Fibroblast of lung (primary cell): ENCODE results near the gene COLEC12. TPM values are rescaled to one million over a fixed set of nuclear protein-coding genes. Genes with fewer than 3 reads are reported as not detected.

Source experiments
- DNase-seq, 2 donors: peaks; one replicate each; pipeline versions ENCODE4 v3.0.0 to v3.0.0-alpha.2; 2010; ENCODE audit warnings: low read depth in 2 of 2
- H2AFZ ChIP-seq: 2 replicates; pipeline ENCODE4 v1.5.1; 2012; ENCODE audit warnings: low read length, control low read depth, inconsistent platforms
- H3K27ac ChIP-seq: 2 replicates; pipeline ENCODE4 v1.5.1; 2011; ENCODE audit warnings: low read length, control low read depth; ENCODE audit not compliant: insufficient read depth
- H3K27me3 ChIP-seq: 2 replicates; pipeline ENCODE4 v1.5.1; 2011; ENCODE audit warnings: mild to moderate bottlenecking, low read length; ENCODE audit not compliant: control insufficient read depth, insufficient read depth
- H3K36me3 ChIP-seq: 2 replicates; pipeline ENCODE4 v1.5.1; 2011; ENCODE audit warnings: low read length; ENCODE audit not compliant: control insufficient read depth, insufficient read depth
- H3K4me1 ChIP-seq: 2 replicates; pipeline ENCODE4 v1.5.1; 2011; ENCODE audit warnings: low read length; ENCODE audit not compliant: control insufficient read depth, insufficient read depth; ENCODE audit errors: extremely low read depth
- H3K4me2 ChIP-seq: 2 replicates; pipeline ENCODE4 v1.5.1; 2011; ENCODE audit warnings: low read length, control low read depth; ENCODE audit not compliant: insufficient read depth; ENCODE audit errors: extremely low read depth
- H3K4me3 ChIP-seq, 4 experiments: fragments of 200-600 bp in 1 of 4; sonication (generic) in 1 of 4; replicated peaks in 1 of 4; 2 replicates each; pipeline ENCODE4 v1.5.1; 2011 to 2016; ENCODE audit warnings: low read length in 4 of 4, low read depth in 3 of 4, mild to moderate bottlenecking in 3 of 4, control low read depth in 2 of 4, inconsistent platforms in 1 of 4, mixed read lengths in 1 of 4; ENCODE audit not compliant: insufficient read depth in 1 of 4; ENCODE audit errors: control extremely low read depth in 1 of 4
- H3K79me2 ChIP-seq: 2 replicates; pipeline ENCODE4 v1.5.1; 2012; ENCODE audit warnings: mild to moderate bottlenecking, low read length, inconsistent platforms; ENCODE audit not compliant: control insufficient read depth, insufficient read depth
- H3K9ac ChIP-seq: 2 replicates; pipeline ENCODE4 v1.5.1; 2011; ENCODE audit warnings: mild to moderate bottlenecking, low read length, control low read depth; ENCODE audit not compliant: insufficient read depth
- H3K9me3 ChIP-seq: 2 replicates; pipeline ENCODE4 v1.5.1; 2012; ENCODE audit warnings: low read depth, low read length; ENCODE audit not compliant: control insufficient read depth, insufficient read depth
- H4K20me1 ChIP-seq: 2 replicates; pipeline ENCODE4 v1.5.1; 2011; ENCODE audit warnings: low read length; ENCODE audit not compliant: control insufficient read depth, insufficient read depth; ENCODE audit errors: extremely low read depth
- CTCF ChIP-seq, 2 donors: IDR thresholded peaks in 1 of 2; conservative IDR thresholded peaks in 1 of 2; 1 replicate in 1 of 2; 2 replicates in 1 of 2; pipeline ENCODE4 v1.5.1; 2011 to 2012; ENCODE audit warnings: low read length in 2 of 2, control low read depth in 1 of 2, inconsistent platforms in 1 of 2, low read depth in 1 of 2, mild to moderate bottlenecking in 1 of 2
- EZH2 ChIP-seq: IDR thresholded peaks from 2 replicates; pipeline ENCODE4 v1.5.1; 2012; ENCODE audit warnings: low read length, control low read depth, mild to moderate bottlenecking; ENCODE audit errors: missing control alignments
- polyA plus RNA-seq, 2 donors: library from polyadenylated mRNA; depleted of rRNA in 1 of 2; stranded (reverse) in 1 of 2; unstranded in 1 of 2; fragments of >200 nt; gene quantifications; 2 replicates each; pipeline ENCODE4 v1.2.1, GENCODE V29; 2011 to 2012; ENCODE audit warnings: missing spikeins in 1 of 2
- total RNA-seq: library from RNA; depleted of rRNA; stranded (reverse); fragments of >200 nt; gene quantifications from 2 replicates; pipeline ENCODE4 v1.2.1, GENCODE V29; 2014

COLEC12 gene
- total and polyA plus RNA-seq, 2 donors (not counting 1 experiment from before 2014, with no cell fraction given): 20.0 to 24.8 TPM

GRCh38 chr18:379681-380330 is 120.7 kb downstream of the COLEC12 start:
- Histone ChIP-seq H3K9me3 (no peaks in the 10 kb centered on the region), H2AFZ (no peak overlapping the region), H3K79me2 (no peaks in the 10 kb centered on the region), H4K20me1 (no peaks in the 10 kb centered on the region), H3K4me3 (no peak overlapping the region), H3K27me3 (no peaks in the 10 kb centered on the region), H3K9ac (no peak overlapping the region), H3K36me3 (no peaks in the 10 kb centered on the region), H3K4me1 (no peaks in the 10 kb centered on the region), H3K4me2 (no peak overlapping the region), H3K27ac (no peak overlapping the region)
- peak; percentile 64 to 77 for DNase-seq
- no peak for TF ChIP-seq CTCF (conservative IDR thresholded peaks at IDR 0.05 in 1 of 2, IDR thresholded peaks at IDR 0.05 in 1 of 2; ENCODE audit: low read depth in 1 of 2, low read length in 2 of 2)
- no peak for TF ChIP-seq EZH2

DNA sequence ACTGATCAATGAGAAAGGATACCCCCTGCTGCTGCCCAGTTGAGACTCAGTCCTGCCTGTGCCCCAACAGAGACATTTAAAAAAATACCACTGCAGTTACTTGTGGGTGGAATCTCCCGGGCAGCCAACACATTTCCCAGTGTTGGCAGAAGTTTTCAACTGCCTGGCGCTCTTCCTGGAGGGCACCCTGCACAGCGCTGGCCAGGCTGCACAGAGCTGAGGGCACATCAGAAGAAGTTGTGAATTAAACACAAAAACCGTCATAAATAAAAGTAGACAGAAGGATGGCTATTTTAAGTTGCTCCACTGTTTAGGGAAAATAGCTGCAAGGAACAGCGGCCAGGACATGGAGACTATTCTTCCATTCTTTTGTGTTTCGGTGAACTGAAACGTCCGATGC is 122.4 kb downstream of the COLEC12 start:
- TF ChIP-seq EZH2: no peak
- TF ChIP-seq CTCF (conservative IDR thresholded peaks at IDR 0.05 in 1 of 2, IDR thresholded peaks at IDR 0.05 in 1 of 2; ENCODE audit: low read depth in 1 of 2, low read length in 2 of 2): no peak
- Histone ChIP-seq H3K4me3 (no peak overlapping the region), H3K27ac (no peak overlapping the region), H3K4me1 (no peaks in the 10 kb centered on the region), H3K9me3 (no peaks in the 10 kb centered on the region), H3K4me2 (no peak overlapping the region), H3K36me3 (no peaks in the 10 kb centered on the region), H3K9ac (no peak overlapping the region), H2AFZ (no peak overlapping the region), H4K20me1 (no peaks in the 10 kb centered on the region), H3K79me2 (no peaks in the 10 kb centered on the region), H3K27me3 (no peaks in the 10 kb centered on the region)
- DNase-seq: no peak

DNA sequence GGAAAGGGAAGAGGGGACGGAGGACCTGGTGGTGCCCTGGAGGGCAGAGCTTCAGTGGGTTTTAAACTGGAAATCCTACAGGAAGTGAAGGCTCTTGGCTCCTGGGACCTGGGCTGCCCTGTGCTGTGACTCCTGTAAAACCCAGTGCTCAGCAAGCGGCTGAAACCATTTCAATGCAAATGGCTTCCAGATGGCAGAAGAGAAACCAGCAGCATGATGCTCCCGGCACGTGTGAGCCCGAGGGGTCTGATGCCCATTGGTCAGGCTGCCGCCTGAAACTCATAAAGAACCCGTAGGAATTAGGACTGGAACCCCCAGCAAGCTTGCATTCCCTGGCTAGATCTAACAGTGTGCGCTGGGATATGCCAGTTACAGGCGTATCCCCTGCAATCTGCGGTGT is 123.4 kb downstream of the COLEC12 start:
- H2AFZ ChIP-seq: no peak overlapping the region
- H3K4me2 ChIP-seq: no peak overlapping the region
- no peak overlapping the region for H3K9ac ChIP-seq
- TF ChIP-seq EZH2 (no peak), CTCF (conservative IDR thresholded peaks at IDR 0.05 in 1 of 2, IDR thresholded peaks at IDR 0.05 in 1 of 2; ENCODE audit: low read depth in 1 of 2, low read length in 2 of 2) (no peak)
- no peak overlapping the region for H3K27ac ChIP-seq
- H3K27me3 ChIP-seq: no peaks in the 10 kb centered on the region
- no peaks in the 10 kb centered on the region for H3K79me2 ChIP-seq
- H4K20me1 ChIP-seq: no peaks in the 10 kb centered on the region
- no peak overlapping the region for H3K4me3 ChIP-seq
- H3K36me3 ChIP-seq: no peaks in the 10 kb centered on the region
- no peaks in the 10 kb centered on the region for H3K4me1 ChIP-seq
- no peaks in the 10 kb centered on the region for H3K9me3 ChIP-seq
- DNase-seq: no peak
